Activated CD8-positive, alpha-beta memory T cell treated with anti-CD3 and anti-CD28 coated beads, Interleukin-2, amount 50 U/mL, for 1 hour (primary cell): ENCODE measurements around the gene CFL1.

Experiments
- DNase-seq: peaks from one replicate; pipeline ENCODE4 v3.0.0-alpha.2; 2020; ENCODE audit errors: extremely low read depth

CFL1 gene

GRCh38 chr11:65888163-65888814 lies 30.3 kb upstream of the CFL1 start, which contains the start of gene FIBP:
Gene FIBP, minus strand, starts transcription at chr11:65888471. Its CDS starts 53 bp downstream, at chr11:65888418.
- DNase-seq, result peak; percentile 91

GRCh38 chr11:65887723-65888162 lies 29.8 kb upstream of the CFL1 start:
- no peak for DNase-seq

- no peak for DNase-seq
Measured at GRCh38 chr11:65886826-65887722, 29.1 kb upstream of the CFL1 start.

- DNase-seq, result no peak
Measured at GRCh38 chr11:65885808-65886536, 28.0 kb upstream of the CFL1 start.

GRCh38 chr11:65885231-65885630 lies 27.3 kb upstream of the CFL1 start:
- no peak for DNase-seq

GRCh38 chr11:65884716-65885092 lies 26.7 kb upstream of the CFL1 start:
- no peak for DNase-seq

GRCh38 chr11:65883786-65884715 lies 26.1 kb upstream of the CFL1 start:
- DNase-seq, result no peak

- no peak for DNase-seq
Measured at GRCh38 chr11:65883058-65883761, 25.2 kb upstream of the CFL1 start.

GRCh38 chr11:65882120-65883057 lies 24.4 kb upstream of the CFL1 start:
- DNase-seq, result no peak

- DNase-seq, result no peak
Measured at GRCh38 chr11:65880844-65881421, 23.0 kb upstream of the CFL1 start.

- DNase-seq, result no peak
Measured at GRCh38 chr11:65880027-65880426, 22.0 kb upstream of the CFL1 start.

GRCh38 chr11:65879617-65880016 lies 21.6 kb upstream of the CFL1 start, which contains the start of gene CTSW:
Gene CTSW, plus strand, starts transcription at chr11:65879837. Its CDS starts 18 bp downstream, at chr11:65879855.
- no peak for DNase-seq

GRCh38 chr11:65873318-65874156 lies 15.6 kb upstream of the CFL1 start:
- peak; percentile 81 for DNase-seq

GRCh38 chr11:65872586-65873317 lies 14.8 kb upstream of the CFL1 start, which contains the start of gene EFEMP2:
Gene EFEMP2, minus strand, starts transcription at chr11:65872800. Its CDS starts 446 bp downstream, at chr11:65872354.
- no peak for DNase-seq

- DNase-seq, result no peak
Measured at GRCh38 chr11:65871811-65872548, 14.0 kb upstream of the CFL1 start.
